H1 (cell line): Measurements from ENCODE around the gene NTN1. TPM values are rescaled to one million over a fixed set of nuclear protein-coding genes. Genes with fewer than 3 reads are reported as not detected.

Experiments
- KDM4A ChIP-seq: IDR thresholded peaks from one replicate; pipeline ENCODE4 v1.7.1; 2012; ENCODE audit warnings: low read depth, mild to moderate bottlenecking, moderate library complexity, low read length, inconsistent platforms; ENCODE audit not compliant: severe bottlenecking
- SP1 ChIP-seq: IDR thresholded peaks from 2 replicates; pipeline ENCODE4 v1.6.1; 2011; ENCODE audit warnings: low read depth, low read length
- SP4 ChIP-seq: IDR thresholded peaks from 2 replicates; pipeline ENCODE4 v1.6.1; 2012; ENCODE audit warnings: low read length, inconsistent platforms
- polyA plus RNA-seq, 7 experiments: library from polyadenylated mRNA; depleted of rRNA in 3 of 7; stranded (reverse) in 5 of 7; unstranded in 2 of 7; fragments of >200 nt in 5 of 7; fragments of 200-250 nt in 2 of 7; gene quantifications; 1 replicate in 5 of 7; 2 replicates in 1 of 7; 4 replicates in 1 of 7; pipeline versions ENCODE4 v1.2.1 to v1.2.3, GENCODE V29; 2011 to 2013; ENCODE audit warnings: missing spikeins in 2 of 7, mixed read lengths in 2 of 7
- total RNA-seq: library from RNA; stranded (reverse); fragmentation: NEBNext Ultra II Directional; extraction: Animal tissue kit (Norgen Biotek cat#: 25700); gene quantifications from 2 replicates; pipeline ENCODE4 v1.2.1, GENCODE V29; 2021
- TF ChIP-seq, protein P1 (sequence below): IDR thresholded peaks from 2 replicates; pipeline ENCODE4 v1.6.1; 2012; ENCODE audit warnings: low read length, inconsistent platforms

NTN1 gene
- total and polyA plus RNA-seq, 2 of the 8 experiments (the other 6 are each of a cell fraction or from before 2014, with no cell fraction given), result 2.0 to 2.3 TPM

DNA sequence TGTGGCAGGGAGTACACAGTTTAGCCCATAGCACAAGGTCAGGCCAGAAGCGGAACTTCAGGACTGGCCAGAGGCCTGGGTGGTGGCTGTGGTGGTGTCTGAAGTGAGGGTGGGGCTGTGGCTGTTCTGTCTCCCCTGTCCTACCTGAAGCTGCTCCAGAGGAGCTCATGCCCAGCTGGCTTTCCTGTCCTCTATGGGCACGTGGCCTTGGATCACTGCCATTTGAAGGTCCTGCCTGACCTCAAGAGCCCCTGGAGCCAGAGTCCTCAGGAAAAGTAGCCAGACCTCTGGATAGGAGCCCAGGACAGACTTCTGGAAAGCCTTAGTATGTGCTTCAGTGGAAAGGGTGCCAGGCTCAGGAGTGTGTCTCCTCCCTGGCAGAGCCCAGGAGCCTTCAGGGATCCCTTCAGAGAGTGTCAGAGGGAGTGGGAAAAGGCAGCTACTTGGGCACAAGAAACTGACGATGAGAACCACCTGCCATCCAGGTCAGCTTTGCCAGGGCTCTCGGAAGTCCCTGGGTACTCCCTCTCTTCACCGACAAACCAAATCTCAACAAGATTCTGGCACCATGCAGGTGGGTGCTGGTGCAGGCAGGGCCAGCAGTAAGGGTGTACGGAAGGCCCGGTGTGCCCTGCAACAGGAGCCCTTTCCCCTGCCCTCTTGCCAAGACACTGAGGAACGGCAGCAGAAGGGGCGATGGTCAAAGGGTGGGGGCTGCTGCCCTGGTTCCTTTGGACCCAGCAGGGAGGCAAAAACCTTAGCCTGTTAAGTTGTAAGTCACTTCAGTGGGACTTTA is 153.7 kb downstream of the NTN1 start (continued):
- no peak for TF ChIP-seq SP1
- TF ChIP-seq, protein P1, sequence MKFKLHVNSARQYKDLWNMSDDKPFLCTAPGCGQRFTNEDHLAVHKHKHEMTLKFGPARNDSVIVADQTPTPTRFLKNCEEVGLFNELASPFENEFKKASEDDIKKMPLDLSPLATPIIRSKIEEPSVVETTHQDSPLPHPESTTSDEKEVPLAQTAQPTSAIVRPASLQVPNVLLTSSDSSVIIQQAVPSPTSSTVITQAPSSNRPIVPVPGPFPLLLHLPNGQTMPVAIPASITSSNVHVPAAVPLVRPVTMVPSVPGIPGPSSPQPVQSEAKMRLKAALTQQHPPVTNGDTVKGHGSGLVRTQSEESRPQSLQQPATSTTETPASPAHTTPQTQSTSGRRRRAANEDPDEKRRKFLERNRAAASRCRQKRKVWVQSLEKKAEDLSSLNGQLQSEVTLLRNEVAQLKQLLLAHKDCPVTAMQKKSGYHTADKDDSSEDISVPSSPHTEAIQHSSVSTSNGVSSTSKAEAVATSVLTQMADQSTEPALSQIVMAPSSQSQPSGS, result no peak
- no peak for TF ChIP-seq SP4
- TF ChIP-seq KDM4A, result no peak
